GM10266 (cell line): ENCODE results near the gene FCHSD2.

Source experiments
- DNase-seq: peaks from one replicate; pipeline ENCODE4 v3.0.0; 2012; ENCODE audit errors: extremely low spot score
- CTCF ChIP-seq: IDR thresholded peaks from 2 replicates; pipeline ENCODE4 v1.5.1; 2012; ENCODE audit warnings: mild to moderate bottlenecking, low read depth; ENCODE audit not compliant: control insufficient read depth, insufficient read depth; ENCODE audit errors: missing control alignments

Gene FCHSD2

GRCh38 chr11:73177778-73178539 lies 35.8 kb upstream of the FCHSD2 start:
- DNase-seq: peak; percentile 84
- peak; percentile 84 for TF ChIP-seq CTCF

GRCh38 chr11:73177380-73177777 lies 35.3 kb upstream of the FCHSD2 start:
- no peak for DNase-seq
- no peak for TF ChIP-seq CTCF

- no peak for DNase-seq
- no peak for TF ChIP-seq CTCF
Observed at GRCh38 chr11:73176874-73177155, 34.7 kb upstream of the FCHSD2 start.

- DNase-seq: no peak
- no peak for TF ChIP-seq CTCF
Observed at GRCh38 chr11:73176145-73176873, 34.2 kb upstream of the FCHSD2 start.

GRCh38 chr11:73175551-73176144 lies 33.5 kb upstream of the FCHSD2 start:
- no peak for DNase-seq
- TF ChIP-seq CTCF: no peak

GRCh38 chr11:73174495-73174791 lies 32.3 kb upstream of the FCHSD2 start:
- no peak for DNase-seq
- TF ChIP-seq CTCF: no peak
